DOHH2 (cell line): ENCODE measurements around the gene MMEL1.

ENCODE experiments used
- H3F3A ChIP-seq: fragments of 200-600 bp; sonication (generic), shearing (Covaris generic); 2 replicates; pipeline ENCODE4 v1.6.0; 2016; ENCODE audit warnings: antibody characterized with exemption, mild to moderate bottlenecking; ENCODE audit not compliant: control insufficient read depth, insufficient read depth
- H3K27ac ChIP-seq: fragments of 200-600 bp; sonication (generic); 2 replicates; pipeline ENCODE4 v1.5.1; 2014; ENCODE audit warnings: low read depth, mild to moderate bottlenecking, low read length, moderate library complexity
- H3K27me3 ChIP-seq: fragments of 200-600 bp; sonication (generic); 2 replicates; pipeline ENCODE4 v1.6.1; 2014; ENCODE audit warnings: mild to moderate bottlenecking, low read length, mixed read lengths; ENCODE audit not compliant: control insufficient read depth
- H3K36me3 ChIP-seq: fragments of 200-600 bp; sonication (generic); 2 replicates; pipeline ENCODE4 v1.6.1; 2014; ENCODE audit warnings: mild to moderate bottlenecking, low read length, moderate library complexity, mixed read lengths; ENCODE audit not compliant: control insufficient read depth
- H3K4me1 ChIP-seq: fragments of 200-600 bp; sonication (generic); 2 replicates; pipeline ENCODE4 v1.6.1; 2014; ENCODE audit warnings: mild to moderate bottlenecking, low read length, mixed read lengths; ENCODE audit not compliant: control insufficient read depth
- H3K4me2 ChIP-seq: fragments of 200-600 bp; sonication (generic); 2 replicates; pipeline ENCODE4 v1.6.0; 2014; ENCODE audit warnings: mild to moderate bottlenecking, low read length, moderate library complexity
- H3K4me3 ChIP-seq: fragments of 200-600 bp; sonication (generic); 2 replicates; pipeline ENCODE4 v1.5.1; 2014; ENCODE audit warnings: mild to moderate bottlenecking, low read length, mixed read lengths
- H3K79me2 ChIP-seq: fragments of 200-600 bp; sonication (generic); 2 replicates; pipeline ENCODE4 v1.6.1; 2014; ENCODE audit warnings: mild to moderate bottlenecking, low read length, mixed read lengths; ENCODE audit not compliant: control insufficient read depth
- H3K9me2 ChIP-seq: fragments of 200-600 bp; sonication (generic); replicated peaks from 2 replicates; pipeline ENCODE4 v1.6.1; 2014; ENCODE audit warnings: mild to moderate bottlenecking, low read length, mixed read lengths; ENCODE audit not compliant: control insufficient read depth
- H3K9me3 ChIP-seq: fragments of 200-600 bp; sonication (generic); 2 replicates; pipeline ENCODE4 v1.6.1; 2014; ENCODE audit warnings: antibody characterized with exemption, low read length, mixed read lengths; ENCODE audit not compliant: control insufficient read depth, insufficient read depth
- H4K20me1 ChIP-seq: fragments of 200-600 bp; sonication (generic); 2 replicates; pipeline ENCODE4 v1.6.0; 2014; ENCODE audit warnings: low read depth, mild to moderate bottlenecking, antibody characterized with exemption, low read length, moderate library complexity; ENCODE audit not compliant: control insufficient read depth, insufficient read depth
- EZH2phosphoT487 ChIP-seq: fragments of 200-600 bp; sonication (generic); IDR thresholded peaks from 2 replicates; pipeline ENCODE4 v1.6.1; 2017; ENCODE audit warnings: borderline replicate concordance, mild to moderate bottlenecking, antibody characterized with exemption, low read length, moderate library complexity, mixed read lengths
- TF ChIP-seq, protein P1 (sequence below): fragments of 200-600 bp; sonication (generic); IDR thresholded peaks from one replicate; pipeline ENCODE4 v1.5.1; 2014; ENCODE audit warnings: antibody characterized with exemption, mild to moderate bottlenecking, low read depth, low read length; ENCODE audit not compliant: poor library complexity, severe bottlenecking

Gene MMEL1

DNA sequence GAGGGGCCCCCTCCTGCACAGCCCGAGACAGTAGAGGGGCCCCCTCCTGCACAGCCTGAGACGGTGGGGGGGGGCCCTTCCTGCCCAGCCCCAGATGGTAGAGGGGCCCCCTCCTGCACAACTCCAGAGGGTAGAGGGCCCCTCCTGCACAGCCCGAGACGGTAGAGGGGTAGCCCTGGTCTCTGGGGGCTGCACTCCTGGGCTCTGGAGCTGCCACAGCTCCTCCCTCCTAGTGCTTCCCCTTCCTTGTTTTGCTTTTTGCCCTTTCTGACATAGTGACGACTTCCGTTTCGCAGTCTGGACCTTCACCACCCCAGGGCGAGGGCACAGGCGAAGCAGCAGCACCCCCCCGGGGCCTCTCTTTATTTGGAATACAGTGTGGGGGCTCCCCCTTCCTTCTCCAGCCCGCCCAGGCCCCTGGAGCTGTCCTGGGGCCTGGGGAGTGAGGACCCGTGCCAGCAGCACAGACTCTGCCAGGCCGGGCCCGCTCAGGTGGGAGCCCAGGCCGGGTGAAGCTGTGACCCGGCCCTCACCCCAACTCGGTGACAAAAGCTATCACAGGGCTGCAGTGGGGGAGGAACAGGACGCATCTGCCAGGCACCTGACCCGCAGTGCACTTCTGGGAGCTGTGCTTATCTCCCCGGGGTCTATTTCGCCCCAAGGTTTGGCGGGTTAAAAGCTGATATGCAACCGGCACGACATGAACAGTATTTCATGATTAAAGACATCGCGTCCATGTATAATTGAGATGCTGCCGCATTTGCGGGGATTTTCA, 47.3 kb downstream of the MMEL1 start:
- TF ChIP-seq, protein P1, sequence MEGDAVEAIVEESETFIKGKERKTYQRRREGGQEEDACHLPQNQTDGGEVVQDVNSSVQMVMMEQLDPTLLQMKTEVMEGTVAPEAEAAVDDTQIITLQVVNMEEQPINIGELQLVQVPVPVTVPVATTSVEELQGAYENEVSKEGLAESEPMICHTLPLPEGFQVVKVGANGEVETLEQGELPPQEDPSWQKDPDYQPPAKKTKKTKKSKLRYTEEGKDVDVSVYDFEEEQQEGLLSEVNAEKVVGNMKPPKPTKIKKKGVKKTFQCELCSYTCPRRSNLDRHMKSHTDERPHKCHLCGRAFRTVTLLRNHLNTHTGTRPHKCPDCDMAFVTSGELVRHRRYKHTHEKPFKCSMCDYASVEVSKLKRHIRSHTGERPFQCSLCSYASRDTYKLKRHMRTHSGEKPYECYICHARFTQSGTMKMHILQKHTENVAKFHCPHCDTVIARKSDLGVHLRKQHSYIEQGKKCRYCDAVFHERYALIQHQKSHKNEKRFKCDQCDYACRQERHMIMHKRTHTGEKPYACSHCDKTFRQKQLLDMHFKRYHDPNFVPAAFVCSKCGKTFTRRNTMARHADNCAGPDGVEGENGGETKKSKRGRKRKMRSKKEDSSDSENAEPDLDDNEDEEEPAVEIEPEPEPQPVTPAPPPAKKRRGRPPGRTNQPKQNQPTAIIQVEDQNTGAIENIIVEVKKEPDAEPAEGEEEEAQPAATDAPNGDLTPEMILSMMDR: peak; percentile 30
- TF ChIP-seq EZH2phosphoT487: no peak
- peaks cover 54% of the 10 kb centered on the region for H3K4me1 ChIP-seq
- no peaks in the 10 kb centered on the region for H3K9me2 ChIP-seq
- no peaks in the 10 kb centered on the region for H4K20me1 ChIP-seq
- H3K4me2 ChIP-seq: peak overlapping the region; percentile 88
- peaks cover 8% of the 10 kb centered on the region for H3F3A ChIP-seq
- H3K27me3 ChIP-seq: no peaks in the 10 kb centered on the region
- H3K79me2 ChIP-seq: no peaks in the 10 kb centered on the region
- no peaks in the 10 kb centered on the region for H3K9me3 ChIP-seq
- peak overlapping the region; percentile 88 for H3K4me3 ChIP-seq
- H3K27ac ChIP-seq: peak overlapping the region; percentile 90
- peaks cover 14% of the 10 kb centered on the region for H3K36me3 ChIP-seq

GRCh38 chr1:2584686-2585317, 48.0 kb downstream of the MMEL1 start:
- H3K36me3 ChIP-seq: peaks cover 14% of the 10 kb centered on the region
- no peak for TF ChIP-seq EZH2phosphoT487
- TF ChIP-seq, protein P1: no peak
- H3K9me3 ChIP-seq: no peaks in the 10 kb centered on the region
- no peaks in the 10 kb centered on the region for H3K79me2 ChIP-seq
- no peaks in the 10 kb centered on the region for H3K27me3 ChIP-seq
- H3F3A ChIP-seq: peaks cover 8% of the 10 kb centered on the region
- H3K27ac ChIP-seq: peak overlapping the region; percentile 90
- H3K4me2 ChIP-seq: peak overlapping the region; percentile 88
- H3K4me1 ChIP-seq: peaks cover 60% of the 10 kb centered on the region
- peak overlapping the region; percentile 88 for H3K4me3 ChIP-seq
- H4K20me1 ChIP-seq: no peaks in the 10 kb centered on the region
- no peaks in the 10 kb centered on the region for H3K9me2 ChIP-seq

- H3K27me3 ChIP-seq: no peaks in the 10 kb centered on the region
- H3K9me2 ChIP-seq: no peaks in the 10 kb centered on the region
- TF ChIP-seq EZH2phosphoT487: no peak
- TF ChIP-seq, protein P1: no peak
- peak overlapping the region; percentile 90 for H3K27ac ChIP-seq
- no peaks in the 10 kb centered on the region for H3K79me2 ChIP-seq
- peaks cover 8% of the 10 kb centered on the region for H3F3A ChIP-seq
- H3K9me3 ChIP-seq: no peaks in the 10 kb centered on the region
- peak overlapping the region; percentile 88 for H3K4me2 ChIP-seq
- peaks cover 14% of the 10 kb centered on the region for H3K36me3 ChIP-seq
- H3K4me1 ChIP-seq: peaks cover 65% of the 10 kb centered on the region
- no peaks in the 10 kb centered on the region for H4K20me1 ChIP-seq
- H3K4me3 ChIP-seq: peak overlapping the region; percentile 88; the same call in 1 of the 2 replicates
Observed at GRCh38 chr1:2583871-2584351, 48.9 kb downstream of the MMEL1 start.
